ENCODE results near the gene CEP43.
A peak's percentile ranks its signal among the peaks of the same experiment; 100 is the strongest.

CEP43 gene

GRCh38 chr6:166988674-166989201 lies 10.5 kb upstream of the CEP43 start:
- Histone ChIP-seq H3K18ac (ENCODE audit: low read length) (no peak overlapping the region), H3K4ac (ENCODE audit: low read depth, low read length) (no peak overlapping the region), H2AK5ac (ENCODE audit: low read length) (no peak overlapping the region), H2AFZ (ENCODE audit: insufficient read depth, low read length, poor library complexity) (no peak overlapping the region), H4K8ac (ENCODE audit: low read depth, low read length) (no peak overlapping the region), H3K79me2 (ENCODE audit: control insufficient read depth, insufficient read depth, low read length, poor library complexity) (no peaks in the 10 kb centered on the region), H3K4me1 (ENCODE audit: control insufficient read depth in 1 of 2, insufficient read depth in 2 of 2, low read length in 2 of 2) (peaks cover 0 to 5% of the 10 kb centered on the region in 2 experiments), H4K12ac (ENCODE audit: low read depth, low read length) (no peak overlapping the region), H2BK5ac (ENCODE audit: low read depth, low read length, poor library complexity) (peak overlapping the region; percentile 39), H3K14ac (ENCODE audit: low read length) (no peak overlapping the region), H3K27ac (ENCODE audit: low read depth, low read length) (peak overlapping the region; percentile 83), H3K9me3 (ENCODE audit: insufficient read depth, low read depth, low read length) (no peaks in the 10 kb centered on the region), H2BK120ac (ENCODE audit: insufficient read depth, low read length, poor library complexity) (peak overlapping the region; percentile 3), H2BK12ac (ENCODE audit: low read length) (no peak overlapping the region), H3K79me1 (ENCODE audit: low read length) (no peaks in the 10 kb centered on the region), H4K91ac (ENCODE audit: low read depth, low read length) (no peak overlapping the region), H3K27me3 (ENCODE audit: insufficient read depth, low read length) (no peaks in the 10 kb centered on the region), H3K23ac (ENCODE audit: low read length) (no peak overlapping the region), H3K4me2 (ENCODE audit: low read length) (peak overlapping the region; percentile 51), H3K36me3 (ENCODE audit: control insufficient read depth in 1 of 2, insufficient read depth in 2 of 2, low read length in 2 of 2) (peaks cover 0 to 2% of the 10 kb centered on the region in 2 experiments), H3K4me3 (ENCODE audit: low read depth, low read length) (no peak overlapping the region), H3K9ac (ENCODE audit: low read length) (no peak overlapping the region)
- peak in 1 of 2 donors; percentile 17 for DNase-seq
- no CpG with 5 or more reads among the region's 3 CpGs for WGBS (ENCODE audit: extremely low coverage, insufficient coverage, insufficient read length)

GRCh38 chr6:166989427-166990032 lies 9.7 kb upstream of the CEP43 start:
- no peaks in the 10 kb centered on the region for H3K79me1 ChIP-seq (ENCODE audit: low read length)
- no peak overlapping the region for H2AFZ ChIP-seq (ENCODE audit: insufficient read depth, low read length, poor library complexity)
- no peak overlapping the region for H3K14ac ChIP-seq (ENCODE audit: low read length)
- H3K27ac ChIP-seq (ENCODE audit: low read depth, low read length) = peak overlapping the region; percentile 73
- no peak overlapping the region for H4K91ac ChIP-seq (ENCODE audit: low read depth, low read length)
- no CpG with 5 or more reads among the region's 10 CpGs for WGBS (ENCODE audit: extremely low coverage, insufficient coverage, insufficient read length)
- no peak overlapping the region for H4K12ac ChIP-seq (ENCODE audit: low read depth, low read length)
- peaks cover 0 to 5% of the 10 kb centered on the region in 2 experiments for H3K4me1 ChIP-seq (ENCODE audit: control insufficient read depth in 1 of 2, insufficient read depth in 2 of 2, low read length in 2 of 2)
- no peak overlapping the region for H4K8ac ChIP-seq (ENCODE audit: low read depth, low read length)
- H3K36me3 ChIP-seq (ENCODE audit: control insufficient read depth in 1 of 2, insufficient read depth in 2 of 2, low read length in 2 of 2) = peaks cover 2% of the 10 kb centered on the region in 2 experiments
- H3K18ac ChIP-seq (ENCODE audit: low read length) = no peak overlapping the region
- no peak overlapping the region for H2BK120ac ChIP-seq (ENCODE audit: insufficient read depth, low read length, poor library complexity)
- H3K23ac ChIP-seq (ENCODE audit: low read length) = no peak overlapping the region
- H3K9me3 ChIP-seq (ENCODE audit: insufficient read depth, low read depth, low read length) = no peaks in the 10 kb centered on the region
- no peak overlapping the region for H3K4me2 ChIP-seq (ENCODE audit: low read length)
- H3K79me2 ChIP-seq (ENCODE audit: control insufficient read depth, insufficient read depth, low read length, poor library complexity) = no peaks in the 10 kb centered on the region
- no peak overlapping the region for H2BK12ac ChIP-seq (ENCODE audit: low read length)
- H2BK5ac ChIP-seq (ENCODE audit: low read depth, low read length, poor library complexity) = no peak overlapping the region
- no peaks in the 10 kb centered on the region for H3K27me3 ChIP-seq (ENCODE audit: insufficient read depth, low read length)
- H2AK5ac ChIP-seq (ENCODE audit: low read length) = no peak overlapping the region
- H3K9ac ChIP-seq (ENCODE audit: low read length) = no peak overlapping the region
- DNase-seq = peak in 1 of 2 donors; percentile 67
- H3K4ac ChIP-seq (ENCODE audit: low read depth, low read length) = no peak overlapping the region
- H3K4me3 ChIP-seq (ENCODE audit: low read depth, low read length) = no peak overlapping the region

GRCh38 chr6:166996406-166996805 lies 2.8 kb upstream of the CEP43 start:
- no CpG with 5 or more reads among the region's 7 CpGs for WGBS (ENCODE audit: extremely low coverage, insufficient coverage, insufficient read length)
- no peak overlapping the region for H2AK5ac ChIP-seq (ENCODE audit: low read length)
- H4K12ac ChIP-seq (ENCODE audit: low read depth, low read length) = no peak overlapping the region
- no peak overlapping the region for H2BK12ac ChIP-seq (ENCODE audit: low read length)
- peaks cover 0 to 2% of the 10 kb centered on the region in 2 experiments for H3K36me3 ChIP-seq (ENCODE audit: control insufficient read depth in 1 of 2, insufficient read depth in 2 of 2, low read length in 2 of 2)
- H3K18ac ChIP-seq (ENCODE audit: low read length) = no peak overlapping the region
- H4K8ac ChIP-seq (ENCODE audit: low read depth, low read length) = no peak overlapping the region
- H3K4me1 ChIP-seq (ENCODE audit: control insufficient read depth in 1 of 2, insufficient read depth in 2 of 2, low read length in 2 of 2) = peaks cover 4 to 9% of the 10 kb centered on the region in 2 experiments
- H4K91ac ChIP-seq (ENCODE audit: low read depth, low read length) = no peak overlapping the region
- no peaks in the 10 kb centered on the region for H3K27me3 ChIP-seq (ENCODE audit: insufficient read depth, low read length)
- peak; percentile 73 to 92 for DNase-seq
- H3K9ac ChIP-seq (ENCODE audit: low read length) = no peak overlapping the region
- H3K14ac ChIP-seq (ENCODE audit: low read length) = no peak overlapping the region
- H2BK120ac ChIP-seq (ENCODE audit: insufficient read depth, low read length, poor library complexity) = no peak overlapping the region
- no peak overlapping the region for H2BK5ac ChIP-seq (ENCODE audit: low read depth, low read length, poor library complexity)
- H3K23ac ChIP-seq (ENCODE audit: low read length) = no peak overlapping the region
- H3K4ac ChIP-seq (ENCODE audit: low read depth, low read length) = no peak overlapping the region
- H3K27ac ChIP-seq (ENCODE audit: low read depth, low read length) = no peak overlapping the region
- H3K4me3 ChIP-seq (ENCODE audit: low read depth, low read length) = no peak overlapping the region
- H3K4me2 ChIP-seq (ENCODE audit: low read length) = no peak overlapping the region
- peaks cover 11% of the 10 kb centered on the region for H3K79me1 ChIP-seq (ENCODE audit: low read length)
- H2AFZ ChIP-seq (ENCODE audit: insufficient read depth, low read length, poor library complexity) = no peak overlapping the region
- no peaks in the 10 kb centered on the region for H3K9me3 ChIP-seq (ENCODE audit: insufficient read depth, low read depth, low read length)
- peaks cover 12% of the 10 kb centered on the region for H3K79me2 ChIP-seq (ENCODE audit: control insufficient read depth, insufficient read depth, low read length, poor library complexity)

- H2BK5ac ChIP-seq (ENCODE audit: low read depth, low read length, poor library complexity) = no peak overlapping the region
- H3K14ac ChIP-seq (ENCODE audit: low read length) = no peak overlapping the region
- H3K4me3 ChIP-seq (ENCODE audit: low read depth, low read length) = peak overlapping the region; percentile 93
- H3K18ac ChIP-seq (ENCODE audit: low read length) = no peak overlapping the region
- no peak for DNase-seq
- no peak overlapping the region for H3K23ac ChIP-seq (ENCODE audit: low read length)
- no peak overlapping the region for H3K4ac ChIP-seq (ENCODE audit: low read depth, low read length)
- H2AK5ac ChIP-seq (ENCODE audit: low read length) = no peak overlapping the region
- H2BK120ac ChIP-seq (ENCODE audit: insufficient read depth, low read length, poor library complexity) = no peak overlapping the region
- no peak overlapping the region for H2AFZ ChIP-seq (ENCODE audit: insufficient read depth, low read length, poor library complexity)
- no peaks in the 10 kb centered on the region for H3K9me3 ChIP-seq (ENCODE audit: insufficient read depth, low read depth, low read length)
- no peak overlapping the region for H4K91ac ChIP-seq (ENCODE audit: low read depth, low read length)
- no peaks in the 10 kb centered on the region for H3K27me3 ChIP-seq (ENCODE audit: insufficient read depth, low read length)
- H2BK12ac ChIP-seq (ENCODE audit: low read length) = no peak overlapping the region
- peaks cover 4 to 9% of the 10 kb centered on the region in 2 experiments for H3K4me1 ChIP-seq (ENCODE audit: control insufficient read depth in 1 of 2, insufficient read depth in 2 of 2, low read length in 2 of 2)
- H3K79me1 ChIP-seq (ENCODE audit: low read length) = peaks cover 11% of the 10 kb centered on the region
- no peak overlapping the region for H4K8ac ChIP-seq (ENCODE audit: low read depth, low read length)
- peak overlapping the region; percentile 97 for H3K4me2 ChIP-seq (ENCODE audit: low read length)
- H4K12ac ChIP-seq (ENCODE audit: low read depth, low read length) = no peak overlapping the region
- H3K79me2 ChIP-seq (ENCODE audit: control insufficient read depth, insufficient read depth, low read length, poor library complexity) = peaks cover 12% of the 10 kb centered on the region
- peaks cover 0 to 2% of the 10 kb centered on the region in 2 experiments for H3K36me3 ChIP-seq (ENCODE audit: control insufficient read depth in 1 of 2, insufficient read depth in 2 of 2, low read length in 2 of 2)
- no peak overlapping the region for H3K27ac ChIP-seq (ENCODE audit: low read depth, low read length)
- no CpG with 5 or more reads among the region's 3 CpGs for WGBS (ENCODE audit: extremely low coverage, insufficient coverage, insufficient read length)
- no peak overlapping the region for H3K9ac ChIP-seq (ENCODE audit: low read length)
Observed at GRCh38 chr6:166997348-166997747, 1.8 kb upstream of the CEP43 start.
